Mesendoderm (in vitro differentiated cells): ENCODE data around the gene STARD3.

Experiments
- DNase-seq: peaks from one replicate; pipeline ENCODE4 v3.0.0; 2013
- H2AK5ac ChIP-seq: 2 replicates; pipeline ENCODE4 v1.6.1; 2013; ENCODE audit warnings: low read length, inconsistent platforms
- H2BK120ac ChIP-seq: 2 replicates; pipeline ENCODE4 v1.6.1; 2013; ENCODE audit warnings: low read depth, mild to moderate bottlenecking, low read length, moderate library complexity, mixed read lengths
- H2BK15ac ChIP-seq: replicated peaks from 2 replicates; pipeline ENCODE4 v1.6.1; 2013; ENCODE audit warnings: low read depth, mild to moderate bottlenecking, moderate library complexity
- H2BK5ac ChIP-seq: 2 replicates; pipeline ENCODE4 v1.6.1; 2013; ENCODE audit warnings: low read length, inconsistent platforms
- H3K18ac ChIP-seq: 2 replicates; pipeline ENCODE4 v1.6.1; 2013; ENCODE audit warnings: mild to moderate bottlenecking, low read length, mixed read lengths
- H3K23ac ChIP-seq: one replicate; pipeline ENCODE4 v1.6.1; 2013; ENCODE audit warnings: low read length
- H3K27ac ChIP-seq: 2 replicates; pipeline ENCODE4 v1.5.1; 2013; ENCODE audit warnings: low read depth, mild to moderate bottlenecking, inconsistent platforms, low read length, moderate library complexity
- H3K27me3 ChIP-seq: 2 replicates; pipeline ENCODE4 v1.6.1; 2013; ENCODE audit warnings: low read length, control low read depth, mild to moderate bottlenecking, inconsistent platforms; ENCODE audit not compliant: insufficient read depth, poor library complexity
- H3K36me3 ChIP-seq: 2 replicates; pipeline ENCODE4 v1.6.1; 2013; ENCODE audit warnings: low read length, inconsistent platforms; ENCODE audit not compliant: control insufficient read depth, insufficient read depth
- H3K4ac ChIP-seq: one replicate; pipeline ENCODE4 v1.6.1; 2013; ENCODE audit warnings: low read depth, mild to moderate bottlenecking, low read length, moderate library complexity
- H3K4me1 ChIP-seq: 2 replicates; pipeline ENCODE4 v1.6.1; 2013; ENCODE audit warnings: low read depth, low read length, inconsistent platforms; ENCODE audit not compliant: control insufficient read depth
- H3K4me2 ChIP-seq: 2 replicates; pipeline ENCODE4 v1.6.1; 2013; ENCODE audit warnings: low read length
- H3K4me3 ChIP-seq: 2 replicates; pipeline ENCODE4 v1.5.1; 2013; ENCODE audit warnings: mild to moderate bottlenecking, low read length
- H3K56ac ChIP-seq: one replicate; pipeline ENCODE4 v1.6.1; 2013; ENCODE audit warnings: low read length
- H3K79me1 ChIP-seq: 2 replicates; pipeline ENCODE4 v1.6.1; 2013; ENCODE audit warnings: low read length, inconsistent platforms
- H3K79me2 ChIP-seq: 2 replicates; pipeline ENCODE4 v1.6.1; 2013; ENCODE audit warnings: mild to moderate bottlenecking, low read length; ENCODE audit not compliant: control insufficient read depth, insufficient read depth
- H3K9ac ChIP-seq: 2 replicates; pipeline ENCODE4 v1.6.1; 2013; ENCODE audit warnings: low read length, inconsistent platforms
- H4K5ac ChIP-seq: one replicate; pipeline ENCODE4 v1.6.1; 2013; ENCODE audit warnings: low read length
- H4K8ac ChIP-seq: one replicate; pipeline ENCODE4 v1.6.1; 2013; ENCODE audit warnings: low read depth, mild to moderate bottlenecking, control low read depth, low read length, moderate library complexity
- WGBS: extraction: QIAGEN DNeasy Blood & Tissue Kit; methylation state at CpG from one replicate; pipeline ENCODE4 v1.1.7; 2013; ENCODE audit warnings: low lambda C conversion rate, missing lambda C conversion rate; ENCODE audit not compliant: insufficient coverage; ENCODE audit errors: extremely low coverage; 5-methylcytosine and 5-hydroxymethylcytosine counted together

The STARD3 gene

GRCh38 chr17:39676198-39676819 lies 39.4 kb downstream of the STARD3 start:
- no peak overlapping the region for H4K5ac ChIP-seq
- DNase-seq: no peak

GRCh38 chr17:39677072-39677471 lies 40.1 kb downstream of the STARD3 start:
- Histone ChIP-seq H2BK120ac (no peak overlapping the region), H3K18ac (no peak overlapping the region), H3K56ac (no peak overlapping the region), H3K27me3 (no peaks in the 10 kb centered on the region), H3K4ac (no peak overlapping the region), H3K36me3 (no peaks in the 10 kb centered on the region), H4K5ac (no peak overlapping the region), H2AK5ac (no peak overlapping the region), H4K8ac (no peak overlapping the region), H3K4me3 (no peak overlapping the region), H3K4me1 (no peaks in the 10 kb centered on the region), H3K79me2 (no peaks in the 10 kb centered on the region), H3K4me2 (no peak overlapping the region), H3K23ac (no peak overlapping the region), H3K79me1 (no peaks in the 10 kb centered on the region), H2BK15ac (no peak overlapping the region), H3K27ac (no peak overlapping the region), H2BK5ac (no peak overlapping the region), H3K9ac (no peak overlapping the region)
- no peak for DNase-seq
- no CpG with 5 or more reads among the region's 8 CpGs for WGBS

More at GRCh38 chr17:39676198-39676819, 39.4 kb downstream of the STARD3 start:
- Histone ChIP-seq H3K9ac (no peak overlapping the region), H2AK5ac (no peak overlapping the region), H3K4me1 (no peaks in the 10 kb centered on the region), H3K79me1 (no peaks in the 10 kb centered on the region), H3K4me2 (no peak overlapping the region), H2BK5ac (no peak overlapping the region), H3K36me3 (no peaks in the 10 kb centered on the region), H3K56ac (no peak overlapping the region), H3K18ac (no peak overlapping the region), H4K8ac (no peak overlapping the region), H3K79me2 (no peaks in the 10 kb centered on the region), H3K27ac (no peak overlapping the region), H3K4me3 (no peak overlapping the region), H2BK15ac (no peak overlapping the region), H2BK120ac (no peak overlapping the region), H3K23ac (no peak overlapping the region), H3K4ac (no peak overlapping the region), H3K27me3 (no peaks in the 10 kb centered on the region)
- WGBS: no CpG with 5 or more reads among the region's 7 CpGs

- H3K4ac ChIP-seq: no peak overlapping the region
- no peak overlapping the region for H3K9ac ChIP-seq
- H3K23ac ChIP-seq: no peak overlapping the region
- H2BK5ac ChIP-seq: no peak overlapping the region
- H3K18ac ChIP-seq: no peak overlapping the region
- H3K4me2 ChIP-seq: no peak overlapping the region
- H2BK120ac ChIP-seq: no peak overlapping the region
- no peak overlapping the region for H3K4me3 ChIP-seq
- H3K79me1 ChIP-seq: no peaks in the 10 kb centered on the region
- no peaks in the 10 kb centered on the region for H3K27me3 ChIP-seq
- no peak overlapping the region for H4K8ac ChIP-seq
- H2BK15ac ChIP-seq: no peak overlapping the region
- H3K27ac ChIP-seq: no peak overlapping the region
- H3K79me2 ChIP-seq: no peaks in the 10 kb centered on the region
- no CpG with 5 or more reads among the region's 13 CpGs for WGBS
- H2AK5ac ChIP-seq: no peak overlapping the region
- no peak overlapping the region for H3K56ac ChIP-seq
- DNase-seq: no peak
- no peaks in the 10 kb centered on the region for H3K4me1 ChIP-seq
- no peaks in the 10 kb centered on the region for H3K36me3 ChIP-seq
- H4K5ac ChIP-seq: no peak overlapping the region
Observed at GRCh38 chr17:39677542-39678339, 40.8 kb downstream of the STARD3 start.

- no peak overlapping the region for H4K8ac ChIP-seq
- H3K27ac ChIP-seq: no peak overlapping the region
- no peak overlapping the region for H2BK5ac ChIP-seq
- H3K4me2 ChIP-seq: no peak overlapping the region
- H3K4ac ChIP-seq: no peak overlapping the region
- H2BK120ac ChIP-seq: no peak overlapping the region
- no peak overlapping the region for H3K4me3 ChIP-seq
- no peak overlapping the region for H3K18ac ChIP-seq
- no peaks in the 10 kb centered on the region for H3K79me1 ChIP-seq
- H3K27me3 ChIP-seq: no peaks in the 10 kb centered on the region
- H2AK5ac ChIP-seq: no peak overlapping the region
- no peak overlapping the region for H2BK15ac ChIP-seq
- no peak overlapping the region for H4K5ac ChIP-seq
- no peaks in the 10 kb centered on the region for H3K4me1 ChIP-seq
- DNase-seq: no peak
- no peaks in the 10 kb centered on the region for H3K79me2 ChIP-seq
- no CpG with 5 or more reads among the region's 13 CpGs for WGBS
- H3K56ac ChIP-seq: no peak overlapping the region
- H3K36me3 ChIP-seq: no peaks in the 10 kb centered on the region
- no peak overlapping the region for H3K23ac ChIP-seq
- H3K9ac ChIP-seq: no peak overlapping the region
Observed at GRCh38 chr17:39678340-39679116, 41.6 kb downstream of the STARD3 start.

- Histone ChIP-seq H4K5ac (no peak overlapping the region), H3K56ac (no peak overlapping the region), H3K4me2 (no peak overlapping the region), H3K36me3 (no peaks in the 10 kb centered on the region), H3K27me3 (no peaks in the 10 kb centered on the region), H3K79me2 (no peaks in the 10 kb centered on the region), H4K8ac (no peak overlapping the region), H3K23ac (no peak overlapping the region), H3K4me3 (no peak overlapping the region), H3K4ac (no peak overlapping the region), H3K79me1 (no peaks in the 10 kb centered on the region), H3K27ac (no peak overlapping the region), H2AK5ac (no peak overlapping the region), H3K4me1 (no peaks in the 10 kb centered on the region), H2BK15ac (no peak overlapping the region), H3K18ac (no peak overlapping the region), H3K9ac (no peak overlapping the region), H2BK120ac (no peak overlapping the region), H2BK5ac (no peak overlapping the region)
- WGBS: no CpG with 5 or more reads among the region's 12 CpGs
- DNase-seq: no peak
Observed at GRCh38 chr17:39679521-39680192, 42.7 kb downstream of the STARD3 start.
